GM21367 (cell line): ENCODE data around the gene MEOX1.

Source experiments
- ATAC-seq: cut with Tn5 transposase; IDR thresholded peaks from one replicate; pipeline ENCODE4 v1.9.1; 2021; ENCODE audit not compliant: unreplicated experiment

Gene MEOX1

GRCh38 chr17:43658900-43659299, 2.8 kb downstream of the MEOX1 start:
- ATAC-seq = no peak

GRCh38 chr17:43655693-43656255, 5.9 kb downstream of the MEOX1 start:
- ATAC-seq = no peak

- no peak for ATAC-seq
Observed at GRCh38 chr17:43652124-43652480, 9.6 kb downstream of the MEOX1 start.

- no peak for ATAC-seq
Observed at GRCh38 chr17:43650471-43650870, 11.3 kb downstream of the MEOX1 start.

- ATAC-seq = no peak
Observed at GRCh38 chr17:43648916-43649315, 12.8 kb downstream of the MEOX1 start.

- no peak for ATAC-seq
Observed at GRCh38 chr17:43645765-43646481, 15.8 kb downstream of the MEOX1 start.

- no peak for ATAC-seq
Observed at GRCh38 chr17:43645450-43645764, 16.3 kb downstream of the MEOX1 start.

- no peak for ATAC-seq
Observed at GRCh38 chr17:43644081-43644480, 17.6 kb downstream of the MEOX1 start.

GRCh38 chr17:43641416-43641815, 20.3 kb downstream of the MEOX1 start:
- no peak for ATAC-seq

GRCh38 chr17:43640491-43641252, 21.1 kb downstream of the MEOX1 start:
- ATAC-seq = no peak

GRCh38 chr17:43637563-43638323, 24.0 kb downstream of the MEOX1 start:
- no peak for ATAC-seq

GRCh38 chr17:43636426-43636825, 25.3 kb downstream of the MEOX1 start:
- no peak for ATAC-seq

GRCh38 chr17:43634591-43635125, 27.1 kb downstream of the MEOX1 start:
- no peak for ATAC-seq

- ATAC-seq = no peak
Observed at GRCh38 chr17:43632221-43632620, 29.5 kb downstream of the MEOX1 start.

- no peak for ATAC-seq
Observed at GRCh38 chr17:43631429-43631828, 30.3 kb downstream of the MEOX1 start.

- no peak for ATAC-seq
Observed at GRCh38 chr17:43628089-43628650, 33.6 kb downstream of the MEOX1 start.

GRCh38 chr17:43627653-43628052, 34.1 kb downstream of the MEOX1 start:
- no peak for ATAC-seq

- no peak for ATAC-seq
Observed at GRCh38 chr17:43626023-43626422, 35.7 kb downstream of the MEOX1 start.

- no peak for ATAC-seq
Observed at GRCh38 chr17:43625606-43626005, 36.1 kb downstream of the MEOX1 start.

- ATAC-seq = no peak
Observed at GRCh38 chr17:43620581-43620980, 41.1 kb downstream of the MEOX1 start.

- no peak for ATAC-seq
Observed at GRCh38 chr17:43620147-43620546, 41.6 kb downstream of the MEOX1 start.
